ENCODE results near the gene SUSD1.
A peak's percentile ranks its signal among the peaks of the same experiment; 100 is the strongest.
"Not testable (repeated sequence)": the region's sequence is repeated elsewhere in the genome, so short reads cannot be mapped to it uniquely, and the experiment has no call there.

SUSD1 gene

DNA sequence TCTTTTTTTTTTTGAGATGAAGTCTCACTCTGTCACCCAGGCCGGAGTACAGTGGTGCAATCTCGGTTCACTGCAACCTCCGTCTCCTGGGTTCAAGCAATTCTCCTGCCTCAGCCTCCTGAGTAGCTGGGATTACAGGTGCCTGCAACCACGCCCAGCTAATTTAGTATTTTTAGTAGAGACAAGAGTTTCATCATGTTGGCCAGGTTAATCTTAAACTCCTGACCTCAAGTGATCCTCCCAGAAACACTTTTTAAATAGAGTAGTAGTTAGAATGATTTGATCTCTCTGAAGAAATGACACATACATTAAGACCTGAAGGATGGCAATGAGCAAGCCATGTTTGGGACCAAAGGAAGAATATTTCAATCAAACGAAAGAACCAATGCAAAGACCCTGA lies 46.7 kb downstream of the SUSD1 start:
- DNase-seq, result not testable (repeated sequence)

GRCh38 chr9:112127281-112127680 lies 47.8 kb downstream of the SUSD1 start:
- DNase-seq, result no peak

- DNase-seq, result no peak
Observed at GRCh38 chr9:112125951-112126388, 49.1 kb downstream of the SUSD1 start.

DNA sequence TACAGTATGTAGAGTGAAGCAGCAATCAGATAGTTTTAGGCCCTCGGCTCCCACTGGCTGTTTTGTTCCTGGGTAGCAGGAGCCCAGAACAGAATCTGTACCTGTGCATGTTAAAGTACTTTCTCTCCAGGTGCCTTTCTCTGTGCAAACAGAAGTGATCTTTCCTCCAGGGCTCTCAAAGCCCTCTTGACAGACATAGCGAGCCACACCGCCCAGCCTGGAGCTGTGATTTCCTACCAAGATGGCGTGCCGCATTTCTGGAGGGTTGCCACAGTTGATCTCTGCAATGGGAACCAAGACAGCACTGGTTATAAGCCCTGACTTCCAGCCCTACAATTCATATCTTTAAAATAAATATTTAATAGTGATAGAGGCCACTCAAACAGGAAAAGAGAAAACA lies 50.9 kb downstream of the SUSD1 start:
- no peak for DNase-seq

- DNase-seq, result no peak
Observed at GRCh38 chr9:112121633-112122032, 53.5 kb downstream of the SUSD1 start.

GRCh38 chr9:112120439-112120925 lies 54.6 kb downstream of the SUSD1 start:
- DNase-seq, result no peak

DNA sequence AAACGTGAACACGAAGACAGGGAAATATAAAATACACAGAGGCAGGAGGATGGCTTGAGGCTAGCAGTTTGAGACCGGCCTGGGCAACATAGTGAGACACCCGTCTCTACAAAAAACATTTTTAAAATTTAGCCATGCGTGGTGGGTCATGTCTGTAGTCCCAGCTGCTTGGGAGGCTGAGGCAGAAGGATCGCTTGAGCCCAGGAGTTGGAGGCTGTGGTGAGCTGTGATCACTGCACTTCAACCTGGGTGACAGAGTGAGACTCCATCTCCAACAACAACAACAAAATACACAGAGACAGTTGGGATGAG lies 55.1 kb downstream of the SUSD1 start:
- no peak for DNase-seq

DNA sequence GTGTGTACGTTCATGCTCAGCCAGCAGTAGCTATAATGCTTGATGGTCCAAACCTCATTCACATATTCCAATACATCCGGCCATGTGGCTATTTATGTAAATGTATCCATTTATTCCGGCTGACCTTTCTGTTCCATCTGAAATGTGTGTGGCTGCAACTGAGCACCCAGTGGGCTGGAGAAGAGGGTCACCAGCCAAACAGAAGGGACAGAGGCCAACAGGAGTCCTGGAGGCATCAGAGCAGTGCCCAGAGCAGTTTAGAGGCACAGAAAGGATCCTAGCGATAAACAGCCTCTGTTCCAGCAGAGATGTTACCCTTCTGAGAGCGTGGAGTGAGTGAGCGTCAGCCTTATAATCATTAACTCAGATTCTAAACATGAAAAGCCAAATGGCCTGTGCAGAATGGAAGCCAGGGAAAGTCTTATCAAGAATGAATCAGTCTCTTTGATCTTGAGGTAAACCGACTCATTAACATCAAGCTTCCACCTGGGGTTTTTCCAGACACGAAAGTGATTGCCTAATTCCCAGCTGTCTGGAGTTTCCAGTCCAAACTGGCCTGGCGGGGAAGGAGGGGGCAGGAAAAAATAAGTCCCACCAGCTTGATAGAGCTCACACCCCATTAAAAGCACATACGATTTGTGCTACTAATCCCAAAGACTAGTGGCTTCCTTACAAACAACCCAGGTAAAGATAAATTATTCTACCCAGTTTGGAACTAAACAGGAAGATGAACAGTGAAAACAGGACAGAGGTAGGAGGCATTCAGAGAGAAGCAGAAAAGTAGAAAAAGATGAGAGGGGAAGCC lies 55.7 kb downstream of the SUSD1 start:
- no peak for DNase-seq

DNA sequence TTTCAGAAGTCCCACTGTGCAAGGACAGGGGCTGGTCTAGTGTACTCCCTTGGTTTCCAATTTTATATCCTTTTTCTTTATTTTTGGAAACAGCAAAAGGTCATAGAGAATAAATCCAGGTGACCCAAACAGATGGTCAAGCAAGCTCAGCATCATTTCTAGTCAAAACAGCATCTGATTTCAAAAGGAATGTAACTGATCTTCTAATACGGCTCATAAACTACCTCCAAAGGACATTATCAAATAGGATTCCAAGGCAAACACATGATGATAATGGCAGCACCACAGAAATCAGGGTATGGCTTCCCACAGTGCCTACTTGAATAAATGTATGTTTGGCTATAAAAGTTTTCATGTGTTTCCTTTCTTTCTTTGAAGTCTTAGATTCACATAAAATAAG lies 57.1 kb downstream of the SUSD1 start:
- DNase-seq, result no peak

GRCh38 chr9:112115970-112116753 lies 58.9 kb downstream of the SUSD1 start:
- DNase-seq, result no peak

DNA sequence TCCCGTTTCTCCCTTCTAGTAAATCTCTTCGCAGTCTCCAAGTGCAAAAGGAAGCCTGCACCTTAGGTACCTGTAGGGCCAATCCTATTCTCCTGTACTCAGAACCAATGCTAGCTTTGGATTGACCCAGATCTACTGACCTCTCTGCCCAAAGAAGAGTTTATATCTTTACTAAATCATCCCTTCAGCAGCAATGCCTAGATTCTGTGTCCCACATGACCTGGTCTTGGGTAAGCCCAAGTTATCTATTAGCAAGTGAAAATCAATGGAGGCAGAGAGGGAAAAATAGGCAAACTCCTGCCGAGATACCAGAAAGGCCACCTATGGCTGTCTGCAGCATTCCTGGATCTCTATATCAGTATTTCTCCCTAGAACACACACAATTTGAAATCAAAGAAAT lies 60.0 kb downstream of the SUSD1 start:
- DNase-seq, result no peak

DNA sequence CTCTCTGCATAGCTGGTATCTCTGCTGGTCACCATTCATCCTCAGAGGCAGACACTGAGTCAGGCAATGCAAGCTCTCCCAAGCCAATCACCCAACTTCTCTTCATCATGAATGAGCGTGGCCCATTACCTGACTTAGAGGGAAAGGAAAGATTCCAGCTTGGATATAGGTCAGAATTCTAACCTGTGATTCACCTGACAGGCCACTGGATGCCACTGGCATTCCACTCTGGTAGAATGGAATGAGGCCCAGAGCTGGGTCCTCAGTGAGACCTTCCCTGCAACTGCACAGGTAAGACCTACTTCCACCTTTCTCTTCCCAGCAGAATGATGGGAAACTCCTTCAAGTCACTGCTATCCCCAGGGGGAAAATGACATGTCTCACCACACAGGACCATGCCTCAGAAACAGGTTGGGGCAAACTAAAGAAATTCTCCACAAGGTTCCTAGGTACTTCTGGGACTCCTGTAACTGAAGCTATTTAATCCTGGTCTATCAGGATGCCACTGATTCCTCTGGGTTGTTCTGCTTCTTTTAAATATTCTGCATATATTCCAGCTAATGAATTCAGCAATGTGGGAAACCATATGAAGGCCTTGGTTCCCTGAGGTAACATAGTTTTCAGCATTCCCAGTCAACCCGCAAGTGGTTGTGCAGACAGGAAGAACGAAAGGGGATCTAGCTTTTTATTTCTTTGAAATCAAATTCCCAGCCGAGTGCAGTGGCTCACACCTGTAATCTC lies 62.0 kb downstream of the SUSD1 start:
- DNase-seq, result no peak

DNA sequence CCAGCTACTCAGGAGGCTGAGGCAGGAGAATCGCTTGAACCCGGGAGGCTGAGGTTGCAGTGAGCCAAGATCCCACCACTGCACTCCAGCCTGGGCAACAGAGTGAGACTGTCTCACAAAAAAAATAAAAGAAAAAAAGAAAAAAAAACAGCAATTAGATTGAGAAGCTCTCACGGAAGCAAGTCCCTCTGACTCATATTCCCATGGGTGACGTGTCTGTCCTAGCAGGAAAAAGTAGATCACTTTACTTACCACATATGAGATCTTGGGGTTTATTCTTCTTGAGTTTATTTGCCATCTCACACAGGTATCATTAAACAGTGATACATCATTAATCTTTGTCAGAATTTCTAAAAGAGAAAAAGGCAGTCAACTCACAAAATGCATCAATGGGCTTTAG lies 62.6 kb downstream of the SUSD1 start:
- DNase-seq, result no peak

- no peak for DNase-seq
Observed at GRCh38 chr9:112111461-112111860, 63.6 kb downstream of the SUSD1 start.

DNA sequence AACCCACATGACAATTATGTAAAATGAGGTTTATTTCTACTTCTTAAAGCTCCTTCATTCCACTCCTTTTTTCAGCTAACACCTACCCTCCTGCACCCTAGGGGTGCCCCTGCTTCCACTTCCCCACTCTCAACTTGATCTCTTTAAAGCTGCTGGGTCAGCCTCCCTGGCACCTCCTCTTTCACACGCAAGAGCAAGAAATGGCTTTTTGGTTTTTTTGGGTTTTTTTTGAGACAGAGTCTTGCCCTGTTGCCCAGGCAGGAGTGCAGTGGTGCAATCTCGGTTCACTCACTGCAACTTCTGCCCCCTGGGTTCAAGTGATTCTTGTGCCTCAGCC lies 64.4 kb downstream of the SUSD1 start:
- no peak for DNase-seq

GRCh38 chr9:112110094-112110776 lies 64.9 kb downstream of the SUSD1 start:
- DNase-seq, result no peak

DNA sequence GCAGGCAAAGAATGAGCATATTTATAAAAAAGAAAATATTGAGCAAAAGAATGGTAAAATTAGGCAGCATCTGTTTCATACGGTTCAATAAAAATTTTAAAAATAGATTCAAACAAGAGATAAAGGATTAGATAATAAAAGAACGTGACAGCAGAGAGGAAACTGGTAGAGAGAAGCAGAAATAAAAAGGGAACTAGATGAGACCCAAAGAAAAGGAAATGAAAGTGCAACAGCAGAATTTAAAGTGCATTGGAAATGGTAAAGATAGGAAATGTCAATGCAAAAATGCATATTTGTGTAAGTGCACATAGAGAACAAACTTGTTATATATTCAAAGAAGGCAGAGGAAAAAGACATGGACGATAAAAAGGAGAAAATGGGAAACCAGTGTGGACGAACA lies 70.2 kb downstream of the SUSD1 start:
- DNase-seq, result no peak

DNA sequence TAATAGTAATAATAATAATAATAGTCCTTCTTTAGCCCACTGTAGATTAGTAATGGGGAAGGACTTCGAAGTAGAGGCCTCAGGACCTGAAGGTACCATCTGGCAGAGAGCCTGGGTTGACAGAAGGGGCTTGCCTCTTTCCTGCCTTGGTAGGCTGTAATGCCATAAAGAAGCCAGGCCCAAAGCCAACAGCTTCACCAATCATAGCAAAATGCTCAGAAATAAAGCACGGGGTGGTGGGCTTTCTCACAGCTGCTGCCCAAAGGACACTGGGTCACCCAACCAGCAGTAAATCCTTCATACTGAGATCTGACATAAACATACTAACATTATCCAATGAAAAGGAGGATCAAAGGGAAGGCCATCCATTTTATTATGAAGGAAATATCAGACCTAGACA lies 70.7 kb downstream of the SUSD1 start:
- no peak for DNase-seq

DNA sequence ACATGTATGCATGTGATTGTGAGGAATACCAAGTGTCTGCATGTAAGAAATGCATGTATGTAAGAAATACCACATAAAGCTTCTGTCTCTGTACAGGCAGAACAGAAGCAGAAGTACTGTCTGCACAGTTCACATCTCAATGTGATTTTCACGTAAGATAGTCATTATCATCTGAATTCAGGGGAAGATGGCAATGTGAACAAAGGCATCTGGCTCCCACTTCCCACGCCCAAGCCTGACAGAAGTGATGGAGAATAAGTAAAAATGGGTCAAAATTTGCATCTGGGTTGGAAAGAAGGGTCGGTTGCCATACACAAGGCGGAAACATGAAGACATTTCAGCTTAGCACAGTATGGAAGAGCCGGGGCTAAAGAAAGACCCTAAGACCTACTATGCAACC lies 71.7 kb downstream of the SUSD1 start:
- DNase-seq, result no peak

- DNase-seq, result peak; percentile 84
Observed at GRCh38 chr9:112097712-112098688, 77.1 kb downstream of the SUSD1 start.

DNA sequence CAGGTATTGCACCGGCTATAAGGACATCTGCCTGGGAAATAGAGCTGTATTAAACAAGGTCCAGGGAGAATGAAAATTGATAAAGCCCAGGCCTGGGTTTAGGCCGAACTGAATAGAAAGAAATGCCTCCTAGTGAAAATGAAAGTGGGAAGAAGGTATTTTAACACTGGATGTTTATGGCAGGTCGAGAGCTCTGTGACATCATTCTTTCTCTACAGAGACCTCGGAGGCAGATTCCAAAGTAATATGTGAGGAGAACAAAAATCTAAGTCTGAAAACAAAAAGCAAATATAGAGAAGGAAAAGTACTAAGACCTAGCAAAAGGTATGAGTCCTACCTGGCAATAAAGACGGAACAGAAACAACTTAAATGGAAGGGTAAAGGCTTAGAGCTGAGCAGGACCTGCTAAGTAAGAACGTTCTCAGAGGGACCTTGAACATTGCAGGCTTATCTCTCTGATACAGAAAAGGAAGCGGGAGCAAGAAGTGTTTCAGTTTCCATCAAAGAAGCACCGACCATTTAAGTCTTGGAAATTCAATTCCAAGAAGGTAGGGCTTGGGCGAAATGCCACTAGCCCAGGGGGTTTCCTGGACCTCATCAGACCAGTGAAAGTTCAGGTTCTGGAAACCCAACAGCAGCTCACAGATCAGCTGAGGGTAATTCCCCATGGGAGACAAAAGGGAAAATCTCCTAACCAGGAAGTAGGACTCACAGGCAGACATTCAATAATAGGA lies 80.0 kb downstream of the SUSD1 start:
- DNase-seq, result no peak
